DMS114 treated with DMSO at 0.1 percent for 48 hours (cell line): ENCODE results near the gene ACTR3.

ENCODE experiments used
- DNase-seq: peaks from one replicate; lab custom pipeline; 2025; ENCODE audit not compliant: unreplicated experiment; lab: John Stamatoyannopoulos, UW

ACTR3 gene

GRCh38 chr2:113875135-113875534 lies 14.8 kb upstream of the ACTR3 start:
- DNase-seq = no peak

GRCh38 chr2:113876503-113877387 lies 13.1 kb upstream of the ACTR3 start:
- DNase-seq = no peak

- DNase-seq = no peak
Observed at GRCh38 chr2:113877711-113878598, 11.9 kb upstream of the ACTR3 start.

GRCh38 chr2:113878743-113879142 lies 11.1 kb upstream of the ACTR3 start:
- DNase-seq = no peak

GRCh38 chr2:113879457-113879856 lies 10.4 kb upstream of the ACTR3 start:
- no peak for DNase-seq

- DNase-seq = no peak
Observed at GRCh38 chr2:113886479-113887008, 3.3 kb upstream of the ACTR3 start.

- no peak for DNase-seq
Observed at GRCh38 chr2:113887009-113887792, 2.7 kb upstream of the ACTR3 start.

GRCh38 chr2:113888641-113889470 lies 1.0 kb upstream of the ACTR3 start:
- no peak for DNase-seq

GRCh38 chr2:113890253-113891235 lies 655 bp downstream of the ACTR3 start:
- peak; percentile 38 for DNase-seq

GRCh38 chr2:113891265-113891959 lies 1.5 kb downstream of the ACTR3 start:
- no peak for DNase-seq

- no peak for DNase-seq
Observed at GRCh38 chr2:113892004-113892710, 2.3 kb downstream of the ACTR3 start.

- DNase-seq = no peak
Observed at GRCh38 chr2:113894156-113894743, 4.4 kb downstream of the ACTR3 start.

- no peak for DNase-seq
Observed at GRCh38 chr2:113895301-113895700, 5.4 kb downstream of the ACTR3 start.

- DNase-seq = no peak
Observed at GRCh38 chr2:113895819-113896563, 6.1 kb downstream of the ACTR3 start.

GRCh38 chr2:113896791-113897190 lies 6.9 kb downstream of the ACTR3 start:
- no peak for DNase-seq

GRCh38 chr2:113898081-113898480 lies 8.2 kb downstream of the ACTR3 start:
- no peak for DNase-seq

- no peak for DNase-seq
Observed at GRCh38 chr2:113899166-113899565, 9.3 kb downstream of the ACTR3 start.
